Measurements from ENCODE around the gene MLXIP. TPM values are rescaled to one million over a fixed set of nuclear protein-coding genes. Genes with fewer than 3 reads are reported as not detected.
A peak's percentile ranks its signal among the peaks of the same experiment; 100 is the strongest.

MLXIP gene
- total RNA-seq, 1 donor from 2014 or later: 48.7 TPM

GRCh38 chr12:122086641-122087285, 8.2 kb downstream of the MLXIP start:
- Mint-ChIP-seq H3K27me3 (peaks cover 4% of the 10 kb centered on the region), H3K36me3 (ENCODE audit: insufficient read depth) (peaks cover 20% of the 10 kb centered on the region), H3K4me1 (ENCODE audit: low read depth) (peaks cover 24% of the 10 kb centered on the region), H3K27ac (no peak overlapping the region), H3K9me3 (ENCODE audit: low read depth) (no peaks in the 10 kb centered on the region), H3K4me3 (ENCODE audit: low read depth) (no peak overlapping the region)
- no peak for TF ChIP-seq CTCF (IDR thresholded peaks at IDR 0.05; ENCODE audit: unreplicated experiment)
- no peak for DNase-seq (ENCODE audit: low spot score, unreplicated experiment)

GRCh38 chr12:122087431-122088178, 9.0 kb downstream of the MLXIP start:
- peaks cover 19% of the 10 kb centered on the region for H3K36me3 Mint-ChIP-seq (ENCODE audit: insufficient read depth)
- H3K27me3 Mint-ChIP-seq: no peaks in the 10 kb centered on the region
- H3K9me3 Mint-ChIP-seq (ENCODE audit: low read depth): no peaks in the 10 kb centered on the region
- DNase-seq (ENCODE audit: low spot score, unreplicated experiment): no peak
- peaks cover 18% of the 10 kb centered on the region for H3K4me1 Mint-ChIP-seq (ENCODE audit: low read depth)
- H3K4me3 Mint-ChIP-seq (ENCODE audit: low read depth): no peak overlapping the region
- no peak overlapping the region for H3K27ac Mint-ChIP-seq
- TF ChIP-seq CTCF (IDR thresholded peaks at IDR 0.05; ENCODE audit: unreplicated experiment): no peak

GRCh38 chr12:122088179-122088810, 9.7 kb downstream of the MLXIP start:
- no peak for DNase-seq (ENCODE audit: low spot score, unreplicated experiment)
- peaks cover 19% of the 10 kb centered on the region for H3K36me3 Mint-ChIP-seq (ENCODE audit: insufficient read depth)
- TF ChIP-seq CTCF (IDR thresholded peaks at IDR 0.05; ENCODE audit: unreplicated experiment): no peak
- no peak overlapping the region for H3K4me3 Mint-ChIP-seq (ENCODE audit: low read depth)
- peaks cover 16% of the 10 kb centered on the region for H3K4me1 Mint-ChIP-seq (ENCODE audit: low read depth)
- H3K27me3 Mint-ChIP-seq: no peaks in the 10 kb centered on the region
- H3K9me3 Mint-ChIP-seq (ENCODE audit: low read depth): no peaks in the 10 kb centered on the region
- no peak overlapping the region for H3K27ac Mint-ChIP-seq

GRCh38 chr12:122089077-122089476, 10.5 kb downstream of the MLXIP start:
- peaks cover 13% of the 10 kb centered on the region for H3K36me3 Mint-ChIP-seq (ENCODE audit: insufficient read depth)
- H3K9me3 Mint-ChIP-seq (ENCODE audit: low read depth): no peaks in the 10 kb centered on the region
- DNase-seq (ENCODE audit: low spot score, unreplicated experiment): no peak
- no peaks in the 10 kb centered on the region for H3K27me3 Mint-ChIP-seq
- no peak for TF ChIP-seq CTCF (IDR thresholded peaks at IDR 0.05; ENCODE audit: unreplicated experiment)
- H3K4me1 Mint-ChIP-seq (ENCODE audit: low read depth): peaks cover 14% of the 10 kb centered on the region
- H3K27ac Mint-ChIP-seq: peak overlapping the region; percentile 51
- H3K4me3 Mint-ChIP-seq (ENCODE audit: low read depth): no peak overlapping the region

GRCh38 chr12:122090759-122091515, 12.4 kb downstream of the MLXIP start:
- peak overlapping the region; percentile 25 for H3K27ac Mint-ChIP-seq
- H3K4me3 Mint-ChIP-seq (ENCODE audit: low read depth): no peak overlapping the region
- no peak for TF ChIP-seq CTCF (IDR thresholded peaks at IDR 0.05; ENCODE audit: unreplicated experiment)
- peaks cover 14% of the 10 kb centered on the region for H3K4me1 Mint-ChIP-seq (ENCODE audit: low read depth)
- H3K36me3 Mint-ChIP-seq (ENCODE audit: insufficient read depth): peaks cover 5% of the 10 kb centered on the region
- H3K27me3 Mint-ChIP-seq: no peaks in the 10 kb centered on the region
- DNase-seq (ENCODE audit: low spot score, unreplicated experiment): no peak
- no peaks in the 10 kb centered on the region for H3K9me3 Mint-ChIP-seq (ENCODE audit: low read depth)
